Lower leg skin (tissue), 4 donors: Measurements from ENCODE around the gene RGS12. TPM values are rescaled to one million over a fixed set of nuclear protein-coding genes. Genes with fewer than 3 reads are reported as not detected.

Source experiments
- DNase-seq, 2 donors: peaks; one replicate each; pipeline ENCODE4 v3.0.0-alpha.2; 2019; ENCODE audit warnings: low spot score in 2 of 2
- H3K4me3 ChIP-seq: fragments of 200-600 bp; sonication (generic); 2 replicates; pipeline ENCODE4 v1.5.1; 2017; ENCODE audit warnings: mild to moderate bottlenecking, low read depth; ENCODE audit not compliant: poor library complexity, severe bottlenecking
- POLR2A ChIP-seq, 2 donors: fragments of 450-650 bp; IDR thresholded peaks; one replicate each; pipeline ENCODE4 v1.6.1; 2016 to 2017; ENCODE audit warnings: antibody characterized with exemption in 2 of 2, mild to moderate bottlenecking in 1 of 2, moderate library complexity in 1 of 2
- WGBS, 2 donors: methylation state at CpG; one replicate each; pipeline ENCODE4 v1.1.5; 2018; 5-methylcytosine and 5-hydroxymethylcytosine counted together
- intact Hi-C: fragments of 100-400 bp; cut with DNase I; formaldehyde crosslinking; loops from one replicate; pipeline ENCODE4 v1.15.0; 2023; ENCODE audit warnings: low total_unique reads
- total RNA-seq, 4 donors: library from RNA; depleted of rRNA; stranded (reverse); fragments of >200 nt; gene quantifications; one replicate each; pipeline ENCODE4 v1.1.0, GENCODE V29; 2016
- TF ChIP-seq, protein P1 (sequence below), 3 donors: fragments of 450-650 bp; IDR thresholded peaks; one replicate each; pipeline ENCODE4 v1.5.1; 2016; ENCODE audit warnings: antibody characterized with exemption in 3 of 3, mild to moderate bottlenecking in 3 of 3, moderate library complexity in 2 of 3

RGS12 gene
- total RNA-seq, 4 donors from 2014 or later: 47.5 to 92.6 (median 80.6) TPM

DNA sequence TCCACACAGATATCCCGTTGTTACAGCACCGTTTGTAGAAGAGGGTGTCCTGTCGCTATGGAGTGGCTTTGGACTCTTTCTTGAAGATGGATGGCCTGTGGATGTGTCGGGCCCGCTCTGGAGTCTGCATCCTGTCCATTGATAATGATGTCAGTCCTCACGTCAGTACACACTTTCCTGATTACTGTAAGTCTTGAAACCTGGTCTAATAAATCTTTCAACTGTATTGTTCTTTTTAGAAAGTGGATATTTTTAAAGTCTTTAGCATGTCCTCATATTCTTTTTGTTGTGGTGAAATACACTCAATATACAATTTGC, 29.0 kb upstream of the RGS12 start:
- TF ChIP-seq POLR2A (IDR thresholded peaks at IDR 0.05): no peak
- TF ChIP-seq, protein P1, sequence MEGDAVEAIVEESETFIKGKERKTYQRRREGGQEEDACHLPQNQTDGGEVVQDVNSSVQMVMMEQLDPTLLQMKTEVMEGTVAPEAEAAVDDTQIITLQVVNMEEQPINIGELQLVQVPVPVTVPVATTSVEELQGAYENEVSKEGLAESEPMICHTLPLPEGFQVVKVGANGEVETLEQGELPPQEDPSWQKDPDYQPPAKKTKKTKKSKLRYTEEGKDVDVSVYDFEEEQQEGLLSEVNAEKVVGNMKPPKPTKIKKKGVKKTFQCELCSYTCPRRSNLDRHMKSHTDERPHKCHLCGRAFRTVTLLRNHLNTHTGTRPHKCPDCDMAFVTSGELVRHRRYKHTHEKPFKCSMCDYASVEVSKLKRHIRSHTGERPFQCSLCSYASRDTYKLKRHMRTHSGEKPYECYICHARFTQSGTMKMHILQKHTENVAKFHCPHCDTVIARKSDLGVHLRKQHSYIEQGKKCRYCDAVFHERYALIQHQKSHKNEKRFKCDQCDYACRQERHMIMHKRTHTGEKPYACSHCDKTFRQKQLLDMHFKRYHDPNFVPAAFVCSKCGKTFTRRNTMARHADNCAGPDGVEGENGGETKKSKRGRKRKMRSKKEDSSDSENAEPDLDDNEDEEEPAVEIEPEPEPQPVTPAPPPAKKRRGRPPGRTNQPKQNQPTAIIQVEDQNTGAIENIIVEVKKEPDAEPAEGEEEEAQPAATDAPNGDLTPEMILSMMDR (IDR thresholded peaks at IDR 0.05): no peak
- H3K4me3 ChIP-seq: no peak overlapping the region
- 60 to 72% methylated on average over 6 of the region's 6 CpGs for WGBS, 2 donors
- intact Hi-C loops: no loop called here
- DNase-seq: peak in 1 of 2 donors; percentile 14

DNA sequence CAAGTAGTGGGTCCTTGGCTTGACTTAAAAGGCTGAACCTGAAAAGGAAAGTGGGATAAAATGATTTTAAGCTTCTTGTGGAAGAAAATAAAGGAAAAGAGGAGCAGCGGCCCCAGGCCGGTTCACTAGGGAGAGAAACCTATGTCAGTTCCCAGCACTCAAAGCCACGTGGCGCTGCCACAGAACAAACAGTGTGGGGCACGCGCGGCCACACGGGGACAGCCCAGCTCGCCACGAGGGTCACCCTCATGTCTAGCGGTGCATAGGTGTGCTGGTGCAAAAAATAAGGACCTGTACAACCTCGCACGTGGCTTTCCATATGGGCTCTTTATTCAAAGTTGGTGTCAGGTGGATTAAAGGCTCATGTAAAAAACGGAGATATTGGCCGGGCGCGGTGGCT, 26.7 kb upstream of the RGS12 start:
- intact Hi-C loops: no loop called here
- TF ChIP-seq, protein P1 (IDR thresholded peaks at IDR 0.05): no peak
- TF ChIP-seq POLR2A (IDR thresholded peaks at IDR 0.05): no peak
- H3K4me3 ChIP-seq: no peak overlapping the region
- peak in 1 of 2 donors; percentile 54 for DNase-seq
- WGBS, 2 donors: 91 to 92% methylated on average over 17 of the region's 17 CpGs

DNA sequence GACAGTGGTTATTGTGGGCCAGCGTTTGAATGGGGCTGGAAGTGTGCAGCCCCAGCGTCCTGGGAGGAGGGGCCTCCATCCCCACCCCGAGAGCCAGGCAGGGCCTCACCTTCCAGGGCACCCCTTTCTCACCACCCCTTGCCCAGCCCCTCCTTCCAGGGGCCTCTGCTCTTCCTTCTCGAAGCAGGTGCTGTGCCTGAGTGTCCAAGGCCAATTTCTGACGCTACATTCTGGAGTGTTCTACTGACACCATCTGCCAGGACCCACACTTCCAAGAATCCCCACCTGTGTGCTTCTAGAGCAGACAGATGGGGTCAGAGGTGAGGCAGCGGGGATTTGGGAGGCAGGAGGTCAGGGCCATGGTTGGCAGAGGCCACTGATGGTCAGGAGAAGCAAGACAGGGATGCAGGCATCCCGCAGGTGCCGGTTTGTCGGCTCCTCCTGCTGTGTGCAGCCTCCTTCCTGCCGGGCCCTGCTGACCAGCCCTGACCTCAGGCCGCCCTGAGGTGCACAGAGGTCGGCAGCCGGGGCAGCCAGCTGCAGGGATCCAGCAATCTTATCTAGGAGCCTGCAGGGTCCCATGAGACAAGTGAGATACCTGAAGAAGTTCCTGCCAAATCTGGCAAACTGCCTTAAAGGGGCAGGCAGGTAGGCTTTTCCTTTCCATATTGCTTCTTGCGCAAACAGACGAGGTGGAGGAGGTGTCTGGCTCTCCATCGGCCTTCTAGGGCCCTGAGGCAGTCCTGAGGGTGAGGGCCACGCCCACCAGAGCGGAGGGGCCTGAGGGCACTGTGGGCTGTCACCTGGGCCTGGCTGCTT, 25.0 kb upstream of the RGS12 start:
- intact Hi-C loops: no loop called here
- TF ChIP-seq, protein P1 (IDR thresholded peaks at IDR 0.05): no peak
- TF ChIP-seq POLR2A (IDR thresholded peaks at IDR 0.05): no peak
- peak in 1 of 2 donors; percentile 68 for DNase-seq
- 58 to 69% methylated on average over 13 to 18 of the region's 18 CpGs for WGBS, 2 donors
- no peak overlapping the region for H3K4me3 ChIP-seq

DNA sequence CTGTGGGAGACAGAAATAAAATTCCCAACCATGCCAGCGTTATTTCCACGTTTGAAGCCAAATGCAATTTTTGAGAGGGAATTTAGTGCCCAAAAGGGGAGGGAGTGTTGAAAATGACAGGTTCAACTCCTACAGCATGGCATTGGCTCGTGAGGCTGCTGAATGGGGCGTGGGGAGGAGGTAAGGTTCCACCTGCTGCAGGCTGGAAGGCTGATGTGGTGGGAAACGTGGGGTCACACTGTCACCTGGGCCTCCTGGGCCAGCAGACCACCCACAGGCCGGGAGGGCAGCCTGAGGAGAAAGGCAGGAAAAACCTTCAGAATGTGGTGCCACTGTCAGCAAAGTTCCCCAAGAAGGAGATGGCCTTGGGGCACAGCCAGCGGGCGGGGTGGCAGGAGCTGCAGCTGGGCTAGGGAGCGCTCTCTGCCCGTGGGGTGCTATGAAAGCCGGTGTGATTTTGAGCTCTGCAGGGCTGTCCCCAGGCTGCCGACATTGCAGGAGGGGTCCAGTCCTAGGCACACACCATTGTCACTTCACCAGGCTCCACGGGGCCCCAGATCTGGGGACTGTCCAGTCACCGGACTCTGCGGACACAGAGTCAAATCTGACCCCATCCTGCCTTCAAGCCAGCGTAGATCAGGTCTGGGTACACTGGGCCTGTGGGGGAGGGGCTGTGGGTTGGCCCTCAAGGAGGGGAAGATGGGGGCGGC, 24.3 kb upstream of the RGS12 start:
- H3K4me3 ChIP-seq: no peak overlapping the region
- TF ChIP-seq, protein P1 (IDR thresholded peaks at IDR 0.05): no peak
- TF ChIP-seq POLR2A (IDR thresholded peaks at IDR 0.05): no peak
- DNase-seq: peak in 1 of 2 donors; percentile 42
- WGBS, 2 donors: 71 to 83% methylated on average over 16 to 17 of the region's 17 CpGs
- intact Hi-C loops: no loop called here

DNA sequence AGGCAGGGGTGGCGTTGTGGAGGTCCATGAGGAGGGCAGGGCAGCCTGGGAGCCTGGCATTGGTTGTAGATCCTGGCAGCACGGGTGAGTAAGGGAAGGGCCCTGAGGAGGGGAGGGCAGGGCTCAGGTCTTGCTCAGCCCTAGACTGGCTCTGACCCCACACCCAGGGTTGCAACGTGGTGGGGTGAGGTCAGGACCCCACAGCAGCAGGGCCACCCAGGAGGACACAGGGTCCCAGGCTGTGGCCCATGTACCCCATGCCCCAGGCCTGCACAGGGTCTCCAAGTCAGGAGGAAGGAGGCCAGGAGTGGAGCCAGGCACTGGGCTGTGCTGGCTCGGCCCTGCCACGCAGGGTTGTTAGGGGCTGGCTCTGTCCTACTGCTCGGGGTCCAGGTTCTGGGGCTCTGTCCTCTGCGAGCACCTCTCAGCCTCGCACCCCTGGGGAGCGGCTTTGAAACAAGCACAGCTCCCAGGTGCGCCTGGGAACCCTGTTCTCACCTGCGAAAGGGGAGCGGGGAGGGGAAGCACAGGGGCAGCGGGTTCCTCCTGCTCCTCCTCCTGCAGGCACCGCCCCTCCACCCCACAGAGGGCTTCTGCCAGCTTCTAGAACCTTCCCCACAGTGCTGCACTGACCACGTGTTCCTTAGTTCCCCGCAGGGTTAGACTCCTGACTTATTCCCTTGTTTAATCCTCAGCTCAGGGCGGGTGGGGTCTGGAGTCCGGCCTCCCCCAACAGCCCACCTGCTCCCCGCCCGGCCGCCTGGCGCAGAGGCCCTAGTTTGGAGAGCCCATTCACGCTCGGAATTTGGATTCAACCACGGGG, 23.5 kb upstream of the RGS12 start:
- H3K4me3 ChIP-seq: no peak overlapping the region
- no peak for TF ChIP-seq POLR2A (IDR thresholded peaks at IDR 0.05)
- TF ChIP-seq, protein P1 (IDR thresholded peaks at IDR 0.05): no peak
- intact Hi-C loops: no loop called here
- DNase-seq: peak in 1 of 2 donors; percentile 79
- WGBS, 2 donors: 72 to 74% methylated on average over 18 to 25 of the region's 25 CpGs
